ENCODE measurements around the gene RIMBP2.

Gene RIMBP2

DNA sequence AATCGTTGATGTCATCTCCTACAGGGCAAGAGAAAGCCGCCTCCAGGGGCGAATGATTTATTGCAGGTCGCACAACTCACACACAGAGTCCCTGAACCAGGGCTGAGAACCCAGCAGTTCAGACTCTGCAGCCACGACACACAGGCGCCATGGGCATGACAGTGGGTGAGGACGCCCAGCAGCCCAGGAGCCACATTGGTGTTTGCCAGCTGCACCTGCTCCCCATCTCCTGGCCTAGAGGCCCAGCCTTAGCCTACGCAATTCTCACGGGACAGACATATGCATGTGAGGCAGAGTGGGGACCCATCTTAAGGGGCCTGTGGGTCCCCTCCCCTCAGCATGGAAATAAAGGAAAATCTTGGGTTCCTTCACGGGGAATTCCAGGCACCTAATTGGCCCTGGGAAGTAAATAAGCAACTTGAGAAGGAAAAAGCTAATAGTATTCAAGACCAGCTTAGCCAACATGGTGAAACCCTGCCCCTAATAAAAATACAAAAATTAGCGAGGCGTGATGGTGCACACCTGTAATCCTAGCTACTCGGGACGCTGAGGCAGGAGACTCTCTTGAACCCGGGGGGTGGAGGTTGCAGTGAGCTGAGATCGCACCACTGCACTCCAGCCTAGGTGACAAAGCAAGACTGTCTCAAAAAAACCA is 69.3 kb downstream of the RIMBP2 start:
- TF ChIP-seq FOXP2 (optimal IDR thresholded peaks at IDR 0.05; ENCODE audit: borderline replicate concordance, extremely low read depth, extremely low read length, insufficient read depth) (no peak), TAF1 (IDR thresholded peaks at IDR 0.05; ENCODE audit: borderline replicate concordance, insufficient read depth, low read length) (no peak), POLR2AphosphoS5 (IDR thresholded peaks at IDR 0.05; ENCODE audit: low read depth, low read length) (no peak), SIN3A (IDR thresholded peaks at IDR 0.05; ENCODE audit: borderline replicate concordance, insufficient read depth, low read length) (no peak)
- TF ChIP-seq, protein P1, sequence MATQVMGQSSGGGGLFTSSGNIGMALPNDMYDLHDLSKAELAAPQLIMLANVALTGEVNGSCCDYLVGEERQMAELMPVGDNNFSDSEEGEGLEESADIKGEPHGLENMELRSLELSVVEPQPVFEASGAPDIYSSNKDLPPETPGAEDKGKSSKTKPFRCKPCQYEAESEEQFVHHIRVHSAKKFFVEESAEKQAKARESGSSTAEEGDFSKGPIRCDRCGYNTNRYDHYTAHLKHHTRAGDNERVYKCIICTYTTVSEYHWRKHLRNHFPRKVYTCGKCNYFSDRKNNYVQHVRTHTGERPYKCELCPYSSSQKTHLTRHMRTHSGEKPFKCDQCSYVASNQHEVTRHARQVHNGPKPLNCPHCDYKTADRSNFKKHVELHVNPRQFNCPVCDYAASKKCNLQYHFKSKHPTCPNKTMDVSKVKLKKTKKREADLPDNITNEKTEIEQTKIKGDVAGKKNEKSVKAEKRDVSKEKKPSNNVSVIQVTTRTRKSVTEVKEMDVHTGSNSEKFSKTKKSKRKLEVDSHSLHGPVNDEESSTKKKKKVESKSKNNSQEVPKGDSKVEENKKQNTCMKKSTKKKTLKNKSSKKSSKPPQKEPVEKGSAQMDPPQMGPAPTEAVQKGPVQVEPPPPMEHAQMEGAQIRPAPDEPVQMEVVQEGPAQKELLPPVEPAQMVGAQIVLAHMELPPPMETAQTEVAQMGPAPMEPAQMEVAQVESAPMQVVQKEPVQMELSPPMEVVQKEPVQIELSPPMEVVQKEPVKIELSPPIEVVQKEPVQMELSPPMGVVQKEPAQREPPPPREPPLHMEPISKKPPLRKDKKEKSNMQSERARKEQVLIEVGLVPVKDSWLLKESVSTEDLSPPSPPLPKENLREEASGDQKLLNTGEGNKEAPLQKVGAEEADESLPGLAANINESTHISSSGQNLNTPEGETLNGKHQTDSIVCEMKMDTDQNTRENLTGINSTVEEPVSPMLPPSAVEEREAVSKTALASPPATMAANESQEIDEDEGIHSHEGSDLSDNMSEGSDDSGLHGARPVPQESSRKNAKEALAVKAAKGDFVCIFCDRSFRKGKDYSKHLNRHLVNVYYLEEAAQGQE (IDR thresholded peaks at IDR 0.05; ENCODE audit: insufficient read depth in 1 of 2, low read depth in 2 of 2, low read length in 2 of 2) = no peak

DNA sequence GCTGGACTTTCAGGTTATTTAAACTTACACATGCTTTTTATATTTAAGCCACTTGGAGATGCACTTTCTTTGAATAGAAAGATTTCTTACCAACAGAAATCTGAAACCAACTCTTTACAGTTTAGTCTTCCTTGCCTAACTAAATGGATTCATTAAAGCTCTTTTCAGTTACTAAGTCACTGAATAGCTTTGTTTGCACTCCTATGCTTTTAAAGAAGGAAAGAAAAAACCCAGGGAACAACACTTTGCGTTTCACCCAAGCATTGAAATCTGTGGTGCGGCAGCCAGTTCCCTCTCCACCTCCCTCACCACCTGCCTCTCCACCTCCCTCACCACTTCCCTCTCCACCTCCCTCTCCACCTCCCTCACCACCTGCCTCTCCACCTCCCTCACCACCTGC is 70.3 kb downstream of the RIMBP2 start:
- no peak for TF ChIP-seq FOXP2 (optimal IDR thresholded peaks at IDR 0.05; ENCODE audit: borderline replicate concordance, extremely low read depth, extremely low read length, insufficient read depth)
- TF ChIP-seq, protein P1 (IDR thresholded peaks at IDR 0.05; ENCODE audit: insufficient read depth in 1 of 2, low read depth in 2 of 2, low read length in 2 of 2) = no peak
- no peak for TF ChIP-seq SIN3A (IDR thresholded peaks at IDR 0.05; ENCODE audit: borderline replicate concordance, insufficient read depth, low read length)
- TF ChIP-seq POLR2AphosphoS5 (IDR thresholded peaks at IDR 0.05; ENCODE audit: low read depth, low read length) = no peak
- no peak for TF ChIP-seq TAF1 (IDR thresholded peaks at IDR 0.05; ENCODE audit: borderline replicate concordance, insufficient read depth, low read length)

DNA sequence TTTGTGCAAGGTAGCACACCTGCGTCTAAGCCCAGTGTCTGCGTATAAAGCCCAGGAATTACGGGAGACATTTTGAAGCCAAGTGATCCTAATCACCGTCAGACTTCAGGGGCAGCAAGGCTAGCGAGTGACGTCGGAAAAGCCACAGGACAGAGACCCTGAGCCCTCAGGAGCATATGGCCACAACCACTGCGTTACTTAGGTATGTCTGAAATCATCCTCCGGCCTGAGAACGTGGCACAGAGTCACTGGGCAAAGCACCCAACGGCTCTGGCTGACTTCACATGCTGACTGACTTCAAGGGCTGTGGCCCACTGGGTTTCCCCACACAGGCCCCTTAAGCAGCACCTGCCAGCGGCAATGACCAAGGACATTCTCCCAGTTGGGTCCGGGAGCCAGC is 71.5 kb downstream of the RIMBP2 start:
- TF ChIP-seq POLR2AphosphoS5 (IDR thresholded peaks at IDR 0.05; ENCODE audit: low read depth, low read length) = no peak
- no peak for TF ChIP-seq FOXP2 (optimal IDR thresholded peaks at IDR 0.05; ENCODE audit: borderline replicate concordance, extremely low read depth, extremely low read length, insufficient read depth)
- TF ChIP-seq TAF1 (IDR thresholded peaks at IDR 0.05; ENCODE audit: borderline replicate concordance, insufficient read depth, low read length) = no peak
- TF ChIP-seq, protein P1 (IDR thresholded peaks at IDR 0.05; ENCODE audit: insufficient read depth in 1 of 2, low read depth in 2 of 2, low read length in 2 of 2) = no peak
- no peak for TF ChIP-seq SIN3A (IDR thresholded peaks at IDR 0.05; ENCODE audit: borderline replicate concordance, insufficient read depth, low read length)

GRCh38 chr12:130644146-130644545 is 72.0 kb downstream of the RIMBP2 start:
- no peak for TF ChIP-seq TAF1 (IDR thresholded peaks at IDR 0.05; ENCODE audit: borderline replicate concordance, insufficient read depth, low read length)
- no peak for TF ChIP-seq POLR2AphosphoS5 (IDR thresholded peaks at IDR 0.05; ENCODE audit: low read depth, low read length)
- no peak for TF ChIP-seq SIN3A (IDR thresholded peaks at IDR 0.05; ENCODE audit: borderline replicate concordance, insufficient read depth, low read length)
- TF ChIP-seq FOXP2 (optimal IDR thresholded peaks at IDR 0.05; ENCODE audit: borderline replicate concordance, extremely low read depth, extremely low read length, insufficient read depth) = no peak
- TF ChIP-seq, protein P1 (IDR thresholded peaks at IDR 0.05; ENCODE audit: insufficient read depth in 1 of 2, low read depth in 2 of 2, low read length in 2 of 2) = no peak

Measured in PFSK-1 (cell line).